SK-N-SH (cell line): ENCODE measurements around the gene ASF1B.

Source experiments
- FOXM1 ChIP-seq: IDR thresholded peaks from 2 replicates; pipeline ENCODE4 v1.4.0; 2012; ENCODE audit warnings: low read depth, mild to moderate bottlenecking
- POLR2AphosphoS5 ChIP-seq: IDR thresholded peaks from 2 replicates; pipeline ENCODE4 v1.6.1; 2012; ENCODE audit warnings: low read depth, low read length
- RAD21 ChIP-seq: IDR thresholded peaks from 2 replicates; pipeline ENCODE4 v1.6.1; 2012; ENCODE audit warnings: mild to moderate bottlenecking, low read length
- TAF1 ChIP-seq: IDR thresholded peaks from 2 replicates; pipeline ENCODE4 v1.6.1; 2012; ENCODE audit warnings: low read depth, mild to moderate bottlenecking, low read length, moderate library complexity, borderline replicate concordance
- TEAD4 ChIP-seq: IDR thresholded peaks from 2 replicates; pipeline ENCODE4 v1.4.0; 2012; ENCODE audit warnings: mild to moderate bottlenecking, borderline replicate concordance; ENCODE audit not compliant: insufficient read depth
- TF ChIP-seq, protein P1 (sequence below): fragments of 200-600 bp; sonication (generic); IDR thresholded peaks from 2 replicates; pipeline ENCODE4 v1.6.1; 2017; ENCODE audit warnings: antibody characterized with exemption, mild to moderate bottlenecking, moderate library complexity
- TF ChIP-seq, protein P2 (sequence below): IDR thresholded peaks from 2 replicates; pipeline ENCODE4 v1.6.1; 2012; ENCODE audit warnings: mild to moderate bottlenecking, low read depth, low read length, moderate library complexity

DNA sequence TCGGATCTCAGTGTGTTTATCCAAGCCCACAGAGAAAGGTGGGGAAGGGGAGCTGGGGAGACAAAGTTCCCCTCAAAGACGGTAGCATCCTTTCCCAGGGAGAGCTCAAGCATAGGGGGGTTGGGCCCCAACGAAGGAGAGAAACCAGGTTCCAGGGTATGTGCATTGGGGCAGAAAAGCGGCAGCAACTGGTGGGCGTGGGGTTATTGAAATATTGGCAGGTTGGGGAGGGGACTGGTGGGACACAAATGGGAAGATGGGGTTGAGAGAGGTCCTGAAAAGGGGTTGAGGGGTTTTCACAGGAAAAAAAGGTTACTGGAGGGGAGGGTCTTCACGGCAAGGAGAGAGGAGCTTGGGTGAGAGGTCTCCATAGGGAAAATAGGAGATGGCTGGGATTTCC is 1.0 kb downstream of the ASF1B start:
- TF ChIP-seq, protein P1, sequence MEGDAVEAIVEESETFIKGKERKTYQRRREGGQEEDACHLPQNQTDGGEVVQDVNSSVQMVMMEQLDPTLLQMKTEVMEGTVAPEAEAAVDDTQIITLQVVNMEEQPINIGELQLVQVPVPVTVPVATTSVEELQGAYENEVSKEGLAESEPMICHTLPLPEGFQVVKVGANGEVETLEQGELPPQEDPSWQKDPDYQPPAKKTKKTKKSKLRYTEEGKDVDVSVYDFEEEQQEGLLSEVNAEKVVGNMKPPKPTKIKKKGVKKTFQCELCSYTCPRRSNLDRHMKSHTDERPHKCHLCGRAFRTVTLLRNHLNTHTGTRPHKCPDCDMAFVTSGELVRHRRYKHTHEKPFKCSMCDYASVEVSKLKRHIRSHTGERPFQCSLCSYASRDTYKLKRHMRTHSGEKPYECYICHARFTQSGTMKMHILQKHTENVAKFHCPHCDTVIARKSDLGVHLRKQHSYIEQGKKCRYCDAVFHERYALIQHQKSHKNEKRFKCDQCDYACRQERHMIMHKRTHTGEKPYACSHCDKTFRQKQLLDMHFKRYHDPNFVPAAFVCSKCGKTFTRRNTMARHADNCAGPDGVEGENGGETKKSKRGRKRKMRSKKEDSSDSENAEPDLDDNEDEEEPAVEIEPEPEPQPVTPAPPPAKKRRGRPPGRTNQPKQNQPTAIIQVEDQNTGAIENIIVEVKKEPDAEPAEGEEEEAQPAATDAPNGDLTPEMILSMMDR = no peak
- TF ChIP-seq, protein P2, sequence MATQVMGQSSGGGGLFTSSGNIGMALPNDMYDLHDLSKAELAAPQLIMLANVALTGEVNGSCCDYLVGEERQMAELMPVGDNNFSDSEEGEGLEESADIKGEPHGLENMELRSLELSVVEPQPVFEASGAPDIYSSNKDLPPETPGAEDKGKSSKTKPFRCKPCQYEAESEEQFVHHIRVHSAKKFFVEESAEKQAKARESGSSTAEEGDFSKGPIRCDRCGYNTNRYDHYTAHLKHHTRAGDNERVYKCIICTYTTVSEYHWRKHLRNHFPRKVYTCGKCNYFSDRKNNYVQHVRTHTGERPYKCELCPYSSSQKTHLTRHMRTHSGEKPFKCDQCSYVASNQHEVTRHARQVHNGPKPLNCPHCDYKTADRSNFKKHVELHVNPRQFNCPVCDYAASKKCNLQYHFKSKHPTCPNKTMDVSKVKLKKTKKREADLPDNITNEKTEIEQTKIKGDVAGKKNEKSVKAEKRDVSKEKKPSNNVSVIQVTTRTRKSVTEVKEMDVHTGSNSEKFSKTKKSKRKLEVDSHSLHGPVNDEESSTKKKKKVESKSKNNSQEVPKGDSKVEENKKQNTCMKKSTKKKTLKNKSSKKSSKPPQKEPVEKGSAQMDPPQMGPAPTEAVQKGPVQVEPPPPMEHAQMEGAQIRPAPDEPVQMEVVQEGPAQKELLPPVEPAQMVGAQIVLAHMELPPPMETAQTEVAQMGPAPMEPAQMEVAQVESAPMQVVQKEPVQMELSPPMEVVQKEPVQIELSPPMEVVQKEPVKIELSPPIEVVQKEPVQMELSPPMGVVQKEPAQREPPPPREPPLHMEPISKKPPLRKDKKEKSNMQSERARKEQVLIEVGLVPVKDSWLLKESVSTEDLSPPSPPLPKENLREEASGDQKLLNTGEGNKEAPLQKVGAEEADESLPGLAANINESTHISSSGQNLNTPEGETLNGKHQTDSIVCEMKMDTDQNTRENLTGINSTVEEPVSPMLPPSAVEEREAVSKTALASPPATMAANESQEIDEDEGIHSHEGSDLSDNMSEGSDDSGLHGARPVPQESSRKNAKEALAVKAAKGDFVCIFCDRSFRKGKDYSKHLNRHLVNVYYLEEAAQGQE = no peak
- TF ChIP-seq RAD21 (no peak), POLR2AphosphoS5 (no peak), TAF1 (no peak), TEAD4 (no peak), FOXM1 (no peak)
